NCI-H2081 treated with DMSO at 0.1 percent for 48 hours (cell line): Measurements from ENCODE around the gene TRPT1.

ENCODE experiments used
- DNase-seq: peaks from one replicate; lab custom pipeline; 2025; lab: John Stamatoyannopoulos, UW

TRPT1 gene

GRCh38 chr11:64244966-64245365, 19.0 kb upstream of the TRPT1 start:
- no peak for DNase-seq

GRCh38 chr11:64244107-64244506, 18.1 kb upstream of the TRPT1 start:
- no peak for DNase-seq

DNA sequence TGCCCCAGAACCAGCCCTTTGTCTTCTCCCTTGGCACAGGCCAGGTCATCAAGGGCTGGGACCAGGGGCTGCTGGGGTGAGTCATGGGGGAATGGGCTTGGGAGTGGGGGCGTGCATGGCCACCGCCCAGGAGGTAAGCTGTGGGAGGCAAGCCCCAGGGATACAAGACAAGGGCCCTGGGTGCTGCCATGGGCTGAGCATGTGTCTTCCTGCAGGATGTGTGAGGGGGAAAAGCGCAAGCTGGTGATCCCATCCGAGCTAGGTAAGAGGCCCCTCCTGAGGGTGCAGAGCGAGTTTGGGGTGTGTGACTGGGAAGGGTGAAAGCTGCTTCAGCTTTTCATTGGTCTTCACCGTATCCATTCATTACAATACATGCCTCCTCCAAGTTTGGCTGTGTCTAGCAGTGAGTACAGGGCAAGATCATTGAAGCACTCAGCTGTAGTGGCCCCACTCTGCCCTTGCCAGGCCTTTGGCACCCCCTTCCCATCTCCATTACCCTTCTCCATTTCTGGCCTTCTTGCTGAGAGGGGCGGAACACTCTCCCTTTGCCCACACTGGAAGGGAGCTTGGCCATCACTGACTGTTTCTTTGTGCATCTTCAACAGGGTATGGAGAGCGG, 17.4 kb upstream of the TRPT1 start:
- no peak for DNase-seq

DNA sequence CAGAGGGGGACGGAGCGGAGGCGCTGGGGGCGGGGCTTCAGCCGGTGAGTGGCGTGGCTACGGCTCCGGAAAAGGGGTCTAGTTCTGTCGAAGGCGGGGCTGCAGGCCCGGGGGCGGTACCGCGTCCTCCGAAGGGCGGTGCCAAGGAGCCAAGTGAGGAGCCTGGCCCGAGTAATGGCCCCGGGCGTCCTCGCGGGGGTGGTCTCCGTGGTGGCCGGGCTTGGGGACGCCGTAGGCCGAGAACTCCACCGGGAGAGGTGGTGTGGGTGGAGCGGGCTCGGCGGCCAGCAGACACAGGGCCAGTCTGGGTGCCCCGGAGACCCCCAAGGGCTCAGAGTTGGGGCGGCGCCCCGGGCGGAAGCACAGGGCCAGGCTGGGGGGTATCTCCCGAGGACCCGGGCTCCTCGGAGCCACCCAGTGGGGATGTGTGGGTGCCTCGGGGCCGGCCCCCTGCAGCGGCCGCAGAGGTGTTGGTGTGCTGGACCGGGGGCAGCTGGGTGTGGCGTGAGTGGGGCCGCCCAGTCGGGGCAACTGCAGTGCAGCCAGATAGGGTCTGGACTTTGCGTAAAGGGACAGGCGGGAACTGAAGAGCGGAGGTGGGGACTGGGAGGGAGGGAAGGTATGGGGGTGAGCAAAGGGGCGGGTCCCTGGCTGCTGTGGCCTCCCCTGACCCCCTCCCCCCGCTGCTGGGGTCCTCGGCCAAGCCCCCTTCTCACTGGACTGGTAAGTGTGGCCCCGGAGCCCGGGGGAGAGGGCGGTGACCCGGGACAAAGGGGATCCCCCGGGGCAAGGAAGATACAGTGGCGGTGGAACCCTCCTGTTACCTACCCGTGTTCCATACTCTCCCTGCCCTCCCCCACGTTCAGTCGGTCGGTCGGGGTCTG, 15.7 kb upstream of the TRPT1 start:
- no peak for DNase-seq

- peak; percentile 77 for DNase-seq
These were observed 15.2 kb upstream of the TRPT1 start for GRCh38 chr11:64241241-64241490.

DNA sequence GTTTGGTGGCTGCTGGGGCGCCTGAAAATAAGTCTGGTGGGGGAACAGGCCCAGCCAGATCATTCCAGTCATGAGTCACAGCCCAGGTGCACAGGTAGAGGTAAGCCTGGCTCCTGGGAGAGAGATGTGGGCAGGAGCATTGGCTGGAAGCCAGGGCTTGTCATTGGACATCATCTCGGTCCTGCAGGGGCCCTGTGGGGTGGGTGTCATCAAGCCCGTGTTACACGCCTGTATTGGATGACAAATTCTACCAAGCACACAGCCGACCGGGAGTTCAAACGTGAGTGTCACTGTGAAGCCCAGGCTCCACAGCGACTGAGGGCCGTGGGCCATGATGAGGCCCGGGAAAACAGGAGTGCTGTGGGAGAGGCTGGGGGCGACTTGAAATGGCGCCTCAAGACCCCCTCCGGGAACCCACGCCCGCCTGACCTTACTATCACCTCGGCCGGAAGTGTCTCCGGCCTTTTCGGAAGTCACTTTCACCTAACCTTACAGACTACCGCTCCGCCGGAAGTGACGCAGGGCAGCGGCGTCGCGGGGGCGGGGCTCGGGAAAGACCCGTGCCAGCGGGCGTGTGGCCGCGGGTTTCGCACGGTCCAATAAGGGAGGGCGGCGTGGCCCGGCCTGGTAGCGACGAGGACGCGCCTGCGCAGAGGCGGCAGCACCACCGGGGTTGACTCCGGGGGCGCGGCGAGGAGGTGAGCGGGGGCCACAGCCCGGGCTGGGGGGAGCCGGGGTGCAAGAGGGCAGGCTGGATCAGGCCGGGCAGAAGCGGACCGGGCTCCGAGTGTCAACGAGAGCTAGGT, 14.7 kb upstream of the TRPT1 start, which contains the start of gene FKBP2:
Gene FKBP2 (plus strand): TSS at position 661 of the 806 bp plus-strand sequence. CDS start 1,293 bp downstream, outside the sequence.
- peak; percentile 57 for DNase-seq

GRCh38 chr11:64239662-64240434, 13.9 kb upstream of the TRPT1 start:
- DNase-seq, result no peak

GRCh38 chr11:64238999-64239398, 13.0 kb upstream of the TRPT1 start:
- DNase-seq, result no peak

DNA sequence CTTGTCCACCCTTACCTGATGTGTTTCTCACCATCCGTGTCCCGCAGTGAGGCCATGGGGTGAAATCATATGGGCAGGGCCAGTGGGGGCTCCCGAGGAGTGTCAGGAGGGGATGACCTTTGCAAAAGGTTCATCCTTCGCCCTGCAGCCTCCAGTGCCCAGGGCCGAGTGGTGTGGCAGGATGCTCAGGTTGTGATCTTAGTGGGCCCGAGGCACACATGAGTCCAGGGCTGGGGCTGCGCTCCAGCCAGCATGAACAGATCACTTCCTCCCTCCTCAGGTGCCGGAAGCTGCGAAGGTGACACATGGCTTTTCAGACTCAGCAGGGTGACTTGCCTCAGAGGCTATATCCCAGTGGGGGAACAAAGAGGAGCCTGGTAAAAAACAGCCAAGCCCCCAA, 12.1 kb upstream of the TRPT1 start:
- DNase-seq, result no peak

DNA sequence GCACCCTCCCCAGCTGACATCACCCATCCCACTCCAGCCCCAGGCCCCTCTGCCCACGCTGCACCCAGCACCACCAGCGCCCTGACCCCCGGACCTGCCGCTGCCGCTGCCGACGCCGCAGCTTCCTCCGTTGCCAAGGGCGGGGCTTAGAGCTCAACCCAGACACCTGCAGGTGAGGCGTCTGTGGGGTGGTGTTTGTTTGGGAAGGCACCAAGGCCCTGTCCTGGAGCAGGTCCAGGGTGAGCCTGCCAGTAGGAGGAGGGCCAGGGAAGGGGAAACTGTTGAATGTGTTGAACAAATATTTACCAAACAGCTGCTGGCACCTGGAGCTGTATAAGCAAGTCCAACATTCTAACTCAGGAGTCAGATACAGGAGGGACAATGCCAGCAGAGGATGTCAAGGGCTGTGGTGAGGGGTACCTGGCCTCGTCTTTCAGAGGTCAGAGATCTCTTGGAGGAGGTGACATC, 11.5 kb upstream of the TRPT1 start:
- DNase-seq, result peak; percentile 66

DNA sequence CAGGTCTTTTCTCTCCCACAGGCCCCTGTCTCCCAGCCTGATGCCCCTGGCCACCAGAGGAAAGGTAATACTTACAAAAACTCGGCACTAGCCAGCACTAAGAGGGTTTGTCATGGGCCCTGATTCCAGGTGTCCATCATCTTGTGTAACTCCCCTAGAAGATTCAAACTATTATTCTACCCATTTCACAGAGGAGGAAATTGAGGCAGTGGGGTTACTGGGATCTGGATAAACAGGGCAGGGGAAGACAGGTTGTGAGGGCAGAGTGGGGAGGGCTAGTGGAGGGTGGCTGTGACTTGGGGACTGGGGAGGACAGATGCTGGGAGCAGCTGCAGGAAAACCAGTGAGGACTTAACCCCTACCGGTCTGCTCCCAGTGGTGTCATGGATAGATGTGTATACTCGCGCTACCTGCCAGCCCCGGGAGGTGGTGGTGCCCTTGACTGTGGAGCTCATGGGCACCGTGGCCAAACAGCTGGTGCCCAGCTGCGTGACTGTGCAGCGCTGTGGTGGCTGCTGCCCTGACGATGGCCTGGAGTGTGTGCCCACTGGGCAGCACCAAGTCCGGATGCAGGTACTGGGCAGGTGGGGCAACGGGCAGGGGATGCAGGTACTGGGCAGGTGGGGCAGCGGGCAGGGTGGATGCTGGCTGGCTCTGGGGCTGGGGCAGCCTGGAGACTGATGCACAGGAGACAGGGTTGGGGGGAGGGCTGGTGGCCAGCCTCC, 9.6 kb upstream of the TRPT1 start:
- no peak for DNase-seq

- no peak for DNase-seq
These were observed 8.8 kb upstream of the TRPT1 start for GRCh38 chr11:64234647-64235379.

- DNase-seq, result no peak
These were observed 8.1 kb upstream of the TRPT1 start, which contains the start of gene VEGFB for GRCh38 chr11:64233913-64234586. Gene VEGFB (plus strand): TSS chr11:64234584. CDS start chr11:64234834, 250 bp downstream.

- no peak for DNase-seq
These were observed 7.0 kb upstream of the TRPT1 start for GRCh38 chr11:64232967-64233315.

- no peak for DNase-seq
These were observed 6.4 kb upstream of the TRPT1 start for GRCh38 chr11:64232182-64232966.

- DNase-seq, result no peak
These were observed 5.6 kb upstream of the TRPT1 start for GRCh38 chr11:64231546-64231945.

GRCh38 chr11:64230985-64231365, 5.0 kb upstream of the TRPT1 start:
- no peak for DNase-seq

DNA sequence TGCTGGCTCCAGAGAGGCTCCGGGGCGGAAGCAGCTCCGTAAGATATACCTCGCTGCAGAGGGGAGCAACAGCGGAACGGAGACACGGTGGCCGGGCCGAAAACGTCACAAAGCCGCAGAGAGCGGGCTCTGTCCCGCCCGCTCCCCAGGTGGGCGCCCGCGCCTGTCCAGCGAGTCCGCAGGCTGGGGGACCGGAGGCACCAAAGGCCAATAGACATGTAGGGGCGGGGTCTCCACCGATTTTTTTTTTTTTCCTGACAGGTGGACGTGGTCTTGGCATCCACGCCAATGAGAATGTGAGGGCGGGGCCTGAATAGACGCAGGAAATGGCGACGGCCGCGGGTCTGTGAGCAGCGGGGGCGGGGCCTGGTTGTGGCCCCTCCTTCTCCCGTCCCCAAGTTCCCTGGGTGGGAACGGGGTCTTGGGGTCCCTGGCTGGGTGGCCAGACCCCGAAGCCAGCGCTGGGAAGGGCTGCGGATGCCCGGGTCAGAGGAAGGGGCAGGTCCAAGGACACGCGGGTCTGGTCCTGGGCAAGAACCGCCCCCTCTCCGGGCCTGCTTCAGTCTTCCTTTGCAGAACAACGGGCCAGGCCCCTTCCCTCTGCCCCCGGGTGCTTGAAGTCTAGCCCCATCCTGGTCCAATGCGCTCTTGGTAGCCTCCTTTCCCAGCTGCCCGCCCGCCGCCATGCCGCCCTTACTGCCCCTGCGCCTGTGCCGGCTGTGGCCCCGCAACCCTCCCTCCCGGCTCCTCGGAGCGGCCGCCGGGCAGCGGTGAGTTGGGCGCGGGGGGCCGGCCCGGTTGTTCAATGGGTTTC, 4.4 kb upstream of the TRPT1 start, which contains the start of gene DNAJC4:
Gene DNAJC4 (plus strand): TSS at position 378 of the 814 bp plus-strand sequence. CDS start 307 bp downstream, at position 685.
- DNase-seq, result peak; percentile 72
